Raji (cell line): ENCODE results near the gene TXLNG.

Source experiments
- POLR2A ChIP-seq: IDR thresholded peaks from 2 replicates; pipeline ENCODE4 v1.6.1; 2011; ENCODE audit warnings: low read depth, low read length, control low read depth; ENCODE audit not compliant: insufficient read depth

The TXLNG gene

GRCh38 chrX:16822723-16823122 is 36.5 kb downstream of the TXLNG start:
- no peak for TF ChIP-seq POLR2A

DNA sequence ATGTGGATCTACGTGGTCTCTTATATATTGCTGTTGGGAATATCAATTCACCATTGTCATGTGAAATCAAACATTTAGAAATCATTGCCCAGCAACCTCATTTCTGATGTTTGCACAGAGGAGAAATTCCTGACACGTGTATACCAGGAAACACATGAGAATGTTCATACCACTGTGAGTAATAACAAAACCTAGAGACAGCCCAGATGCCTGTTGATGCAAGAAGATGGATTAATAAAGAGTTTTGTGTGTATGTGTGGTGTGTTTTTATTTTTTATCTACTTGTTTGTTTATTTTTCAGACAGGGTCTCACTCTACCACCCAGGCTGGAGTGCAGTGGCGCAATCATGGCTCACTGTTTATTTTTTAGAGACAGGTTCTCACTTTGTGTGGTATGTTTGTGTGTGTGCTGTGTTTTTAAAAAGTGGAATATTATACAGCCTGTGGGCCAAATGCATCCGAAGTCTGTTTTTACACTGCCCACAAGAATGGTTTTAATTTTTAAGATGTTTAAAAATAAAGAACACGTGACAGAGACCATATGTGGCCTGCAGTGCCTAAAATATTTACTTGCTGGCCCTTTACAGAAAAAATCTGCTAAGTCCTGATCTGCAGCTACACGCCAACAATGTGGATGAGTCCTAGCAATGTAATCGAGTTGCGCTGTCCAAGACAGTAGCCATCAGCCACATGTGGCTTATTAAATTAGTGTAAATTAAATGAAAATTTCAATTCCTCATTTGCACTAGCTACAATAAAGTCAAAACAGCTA is 39.2 kb downstream of the TXLNG start:
- TF ChIP-seq POLR2A, result no peak

DNA sequence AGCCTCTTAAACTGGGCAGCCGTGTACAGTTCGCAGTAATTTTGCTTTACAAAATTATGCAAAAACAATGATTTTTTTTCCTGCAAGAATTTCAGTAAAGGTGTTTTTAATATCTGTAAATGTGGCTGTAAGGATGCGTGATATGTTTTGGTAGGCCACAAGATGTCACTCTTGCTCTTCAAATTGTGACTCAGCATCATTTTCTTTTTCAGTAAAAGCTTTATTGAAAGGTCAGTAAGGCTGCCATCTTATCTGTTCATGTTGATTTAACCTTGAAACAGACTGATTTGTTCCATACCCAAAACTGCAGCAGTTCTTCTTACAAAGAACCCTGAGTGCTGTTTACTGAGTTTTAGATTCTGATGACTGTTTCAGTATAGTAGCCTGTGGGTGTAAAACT is 39.9 kb downstream of the TXLNG start:
- no peak for TF ChIP-seq POLR2A

DNA sequence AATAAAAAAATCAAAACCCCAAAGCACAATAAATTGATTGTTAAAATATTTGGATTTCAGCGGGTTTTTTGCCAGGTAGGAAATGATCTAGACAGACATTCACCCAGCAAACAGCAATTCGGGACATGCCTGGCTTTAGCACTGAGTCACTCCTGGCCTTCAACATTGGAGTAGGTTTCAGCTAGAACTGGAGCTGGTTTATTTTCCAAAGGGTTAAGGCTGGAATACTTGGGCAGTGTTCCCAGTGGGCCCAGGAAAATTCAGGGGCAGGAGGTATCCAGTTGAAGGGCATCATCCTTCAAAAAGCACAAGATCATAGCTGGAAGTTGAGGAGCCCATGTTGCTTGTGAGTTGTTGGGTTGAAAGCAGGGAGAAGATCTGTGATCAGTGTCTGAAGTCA is 41.0 kb downstream of the TXLNG start:
- no peak for TF ChIP-seq POLR2A

DNA sequence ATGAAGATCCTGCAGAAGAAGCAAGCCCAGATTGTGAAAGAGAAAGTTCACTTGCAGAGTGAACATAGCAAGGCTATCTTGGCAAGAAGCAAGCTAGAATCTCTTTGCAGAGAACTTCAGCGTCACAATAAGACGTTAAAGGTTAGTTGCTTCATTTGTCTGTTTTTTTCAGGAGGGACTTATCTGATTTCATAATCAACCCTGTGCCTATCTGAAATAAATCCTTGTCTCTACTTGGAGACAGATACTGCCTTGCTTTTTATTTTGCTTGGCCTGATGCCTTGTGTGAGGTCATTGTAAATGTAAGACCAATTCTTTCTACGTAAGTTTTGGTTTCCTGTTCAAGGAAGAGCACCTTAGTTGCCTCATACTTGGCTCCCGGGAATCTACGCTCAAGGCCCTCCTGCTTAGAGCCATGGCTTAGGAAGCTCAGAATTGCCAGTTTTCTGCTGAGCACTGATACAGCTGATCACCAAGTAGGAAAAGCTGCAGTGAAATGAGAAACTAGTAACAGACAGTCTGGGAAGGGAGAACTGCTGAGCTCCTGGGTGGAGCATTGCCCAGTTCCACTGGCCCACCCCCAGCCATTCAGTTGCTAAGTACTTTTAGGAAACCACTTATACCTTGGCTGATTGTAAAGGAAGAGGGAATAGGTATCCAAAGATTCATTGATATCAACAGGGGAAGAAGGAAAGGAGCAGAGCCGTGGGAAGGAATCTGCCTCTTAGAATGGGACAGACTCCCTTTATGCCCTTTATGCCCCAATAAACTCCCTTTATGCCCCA is 42.0 kb downstream of the TXLNG start:
- TF ChIP-seq POLR2A, result no peak

DNA sequence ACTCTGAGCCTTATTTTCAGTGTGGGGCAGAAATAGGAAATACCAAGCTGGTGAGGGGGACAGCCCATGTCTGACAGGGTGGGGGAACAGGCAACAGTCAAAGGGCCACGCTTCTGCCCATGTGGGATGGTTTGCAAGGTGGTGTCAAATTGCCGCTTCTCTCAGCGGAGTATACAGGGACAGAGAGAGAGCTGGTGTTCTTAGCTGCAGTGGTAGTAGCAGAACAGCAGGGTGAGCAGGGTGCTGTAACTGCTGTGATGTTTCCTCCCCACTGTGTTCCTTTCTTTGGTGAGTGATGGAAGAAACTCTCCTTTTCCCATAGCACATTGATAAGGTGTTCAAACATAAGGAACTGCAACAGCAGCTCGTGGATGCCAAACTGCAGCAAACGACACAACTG is 46.0 kb downstream of the TXLNG start:
- no peak for TF ChIP-seq POLR2A

DNA sequence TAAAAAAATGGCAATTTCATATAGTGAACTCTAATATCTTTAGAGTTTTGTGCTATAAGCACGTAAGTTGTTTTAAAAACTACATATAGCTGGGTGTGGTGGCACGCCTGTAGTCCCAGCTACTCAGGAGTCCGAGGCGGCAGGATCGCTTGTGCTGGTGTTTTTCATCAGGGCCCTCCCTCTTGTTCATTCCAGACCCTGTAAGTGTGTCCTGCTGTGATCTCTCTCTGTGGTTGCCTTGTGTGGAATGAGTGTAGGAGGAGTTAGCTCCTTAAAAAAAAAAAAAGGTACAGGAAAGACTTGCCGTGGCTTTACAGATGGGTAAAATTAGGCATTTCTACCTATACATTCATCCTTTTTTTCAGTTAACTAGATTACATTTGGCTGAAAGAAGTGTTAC is 48.5 kb downstream of the TXLNG start:
- TF ChIP-seq POLR2A, result no peak

DNA sequence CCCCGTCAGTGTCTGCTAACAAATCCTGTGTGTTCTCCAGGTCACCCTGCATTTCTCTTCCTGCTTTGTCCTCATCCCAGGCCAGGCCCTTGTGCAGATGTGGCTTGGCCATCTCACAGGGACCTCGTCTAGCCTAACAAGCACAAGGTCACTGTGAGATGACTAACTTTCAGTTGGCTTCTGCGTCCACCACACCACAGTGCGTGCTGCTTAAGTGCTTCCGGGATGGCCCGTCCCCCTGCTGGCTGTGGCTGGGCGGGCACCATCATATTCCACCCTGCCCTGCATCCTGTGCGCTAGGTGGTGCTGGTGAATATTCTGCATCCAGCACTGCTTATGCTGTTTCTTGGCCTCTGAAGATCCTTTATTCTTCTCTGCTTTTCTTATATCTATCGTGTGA is 50.1 kb downstream of the TXLNG start:
- no peak for TF ChIP-seq POLR2A

DNA sequence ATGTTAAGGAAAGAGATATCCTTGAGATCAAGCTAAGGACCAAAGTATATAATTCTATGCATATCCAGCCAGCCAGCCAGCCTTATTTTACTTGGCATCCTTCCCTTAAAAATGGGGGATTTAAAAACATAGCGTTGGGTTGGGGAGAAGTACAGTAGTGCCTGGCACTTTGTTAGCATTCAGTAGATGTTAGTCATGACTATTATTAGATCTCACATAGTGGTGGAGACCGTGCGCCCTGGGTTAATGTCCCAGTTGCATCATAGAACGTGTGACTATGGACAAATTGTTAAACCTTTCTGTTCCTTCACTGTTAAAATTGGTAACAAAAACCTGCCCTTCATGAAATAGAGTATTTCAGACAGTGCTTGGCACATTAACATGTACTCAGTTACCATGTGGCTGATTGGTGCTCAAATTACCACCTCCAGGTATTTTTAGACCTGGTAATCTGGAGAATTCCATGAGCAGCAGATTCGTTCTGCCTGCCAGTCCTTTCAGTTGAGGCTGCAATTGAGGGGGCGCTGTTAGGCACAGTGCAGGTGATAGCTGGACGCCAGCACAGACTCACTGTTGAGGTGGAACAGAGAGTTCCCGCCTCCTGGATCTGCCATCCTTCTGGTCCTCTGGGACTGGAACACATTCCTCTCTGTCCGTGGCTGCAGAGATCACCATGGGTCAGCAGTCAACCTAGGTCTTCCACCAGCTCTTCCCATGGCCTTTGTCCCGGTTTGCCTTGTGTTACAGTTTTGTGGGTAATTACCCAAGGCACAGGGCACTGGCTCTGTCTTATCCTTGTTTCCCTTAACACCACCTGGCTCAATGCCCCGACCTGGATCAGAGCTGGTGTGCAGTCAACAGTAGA is 52.2 kb downstream of the TXLNG start:
- TF ChIP-seq POLR2A, result no peak

- no peak for TF ChIP-seq POLR2A
These were observed 53.1 kb downstream of the TXLNG start for GRCh38 chrX:16839219-16839851.

GRCh38 chrX:16839852-16840460 is 53.7 kb downstream of the TXLNG start:
- no peak for TF ChIP-seq POLR2A

DNA sequence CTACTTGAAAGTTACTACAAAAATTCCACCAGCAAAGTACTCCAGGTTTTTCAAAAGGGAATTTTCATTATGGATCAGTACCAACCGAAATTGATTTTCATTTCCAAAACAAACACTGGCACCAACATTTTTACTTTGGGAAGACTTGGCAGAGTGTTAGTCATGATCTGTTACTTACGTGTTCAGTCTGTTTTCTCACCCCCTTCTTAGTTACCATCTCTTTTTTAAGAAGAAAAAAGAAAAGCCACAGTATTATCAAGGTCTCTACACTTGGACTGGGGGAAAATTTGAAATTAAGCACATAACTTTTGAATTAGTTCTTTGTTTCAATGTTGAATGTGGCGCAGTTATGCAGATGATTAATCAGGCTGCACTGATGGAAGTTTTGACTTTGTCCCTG is 56.4 kb downstream of the TXLNG start:
- no peak for TF ChIP-seq POLR2A

- TF ChIP-seq POLR2A, result no peak
These were observed 57.1 kb downstream of the TXLNG start for GRCh38 chrX:16843208-16843909.

DNA sequence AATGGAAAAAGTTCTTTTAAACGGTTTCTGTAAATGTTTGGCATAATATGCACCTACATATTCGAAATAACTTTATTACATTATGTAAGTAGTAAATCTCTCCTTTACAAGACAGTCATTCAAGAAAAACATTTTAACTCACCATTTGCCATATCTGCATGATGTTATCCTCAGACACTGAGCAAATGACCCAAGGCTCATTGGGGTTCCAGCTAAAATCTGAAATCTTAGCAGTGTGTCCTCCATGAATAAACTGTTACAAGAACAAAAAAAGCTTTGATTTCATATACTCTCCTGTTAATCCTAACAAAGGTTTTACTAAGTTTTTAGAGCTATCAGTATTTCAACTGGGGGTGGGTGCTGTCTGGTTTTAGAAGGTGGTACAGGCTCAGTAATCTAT is 59.4 kb downstream of the TXLNG start:
- no peak for TF ChIP-seq POLR2A
